ENCODE data around the gene FOXRED2.

The FOXRED2 gene

GRCh38 chr22:36514766-36515165 lies 7.9 kb upstream of the FOXRED2 start:
- no peak for DNase-seq (ENCODE audit: low spot score)

DNA sequence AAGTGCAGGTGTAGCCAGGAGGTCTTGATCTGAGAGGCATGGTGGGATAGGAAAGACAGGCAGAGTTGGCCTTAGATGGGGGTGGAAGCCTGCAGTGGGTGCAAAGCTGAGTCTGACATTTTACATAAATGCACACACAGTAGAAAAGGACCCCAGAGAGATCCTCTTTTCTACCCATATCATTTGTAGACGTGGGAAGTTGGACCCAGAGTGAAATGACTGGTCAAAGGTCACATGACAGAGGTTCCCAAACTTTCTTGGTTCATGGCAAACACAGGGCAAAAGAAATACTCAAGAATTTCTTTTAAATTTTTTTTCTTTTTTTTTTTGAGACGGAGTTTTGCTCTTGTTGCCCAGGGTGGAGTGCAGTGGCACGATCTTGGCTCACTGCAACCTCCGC lies 6.2 kb upstream of the FOXRED2 start:
- no peak for DNase-seq (ENCODE audit: low spot score)

- DNase-seq (ENCODE audit: low spot score) = no peak
These were observed 5.5 kb upstream of the FOXRED2 start for GRCh38 chr22:36512333-36512732.

GRCh38 chr22:36510966-36511881 lies 4.4 kb upstream of the FOXRED2 start:
- DNase-seq (ENCODE audit: low spot score) = peak; percentile 36

GRCh38 chr22:36510384-36510783 lies 3.5 kb upstream of the FOXRED2 start:
- no peak for DNase-seq (ENCODE audit: low spot score)

DNA sequence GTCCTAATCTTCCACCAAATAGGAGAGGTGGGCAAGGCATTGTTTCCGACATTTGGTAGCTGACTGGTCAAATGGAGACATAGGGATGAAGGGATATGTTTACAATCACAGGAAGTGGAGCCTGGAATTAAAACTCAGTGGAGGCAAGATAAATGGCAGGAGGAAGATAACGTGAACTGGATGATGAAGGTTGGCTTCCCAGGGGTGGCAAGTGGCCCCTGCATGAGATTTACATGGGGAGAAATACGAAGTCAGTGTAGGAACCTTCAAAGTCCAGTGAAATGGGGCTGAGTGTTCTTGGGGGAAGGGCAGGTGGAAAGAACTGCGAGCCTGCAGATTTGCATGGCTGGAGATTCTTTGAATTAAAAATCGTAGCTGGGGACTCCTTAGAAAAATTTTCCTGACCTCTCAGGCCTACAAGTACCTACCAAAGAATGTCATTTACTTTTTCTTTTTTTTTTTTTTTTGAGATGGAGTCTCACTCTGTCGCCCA lies 724 bp upstream of the FOXRED2 start:
- no peak for DNase-seq (ENCODE audit: low spot score)

DNA sequence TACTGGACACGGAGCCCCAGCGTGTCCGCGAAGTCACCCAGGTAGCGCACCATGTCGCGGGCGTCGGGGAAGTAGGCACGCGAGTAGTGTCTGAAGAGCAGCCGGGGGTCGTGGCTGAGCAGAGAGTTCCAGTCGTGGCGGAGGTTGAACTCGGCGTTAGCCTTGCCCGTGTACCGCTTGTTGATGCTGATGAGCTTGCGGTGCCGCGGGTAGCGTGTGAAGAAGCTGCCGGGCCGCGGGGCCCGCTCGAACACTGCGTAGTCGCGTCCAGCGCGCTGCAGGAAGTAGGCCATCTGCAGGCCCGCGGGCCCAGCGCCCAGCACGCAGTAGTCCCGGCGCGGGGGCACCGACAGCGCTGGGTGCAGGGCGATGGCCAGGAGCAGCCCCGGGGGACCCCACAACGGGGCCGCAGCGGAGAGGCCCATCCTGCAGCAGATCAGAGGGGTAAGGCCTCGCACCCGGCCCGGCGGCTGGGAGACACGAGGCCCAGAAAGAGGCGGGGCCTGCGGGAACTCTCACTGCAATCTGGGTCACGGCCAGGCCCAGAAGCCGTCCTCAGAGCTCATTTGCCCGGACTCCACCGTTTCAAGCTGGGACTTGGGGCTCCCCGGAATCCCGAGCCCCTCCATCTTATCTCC lies 723 bp downstream of the FOXRED2 start:
- no peak for DNase-seq (ENCODE audit: low spot score)

DNA sequence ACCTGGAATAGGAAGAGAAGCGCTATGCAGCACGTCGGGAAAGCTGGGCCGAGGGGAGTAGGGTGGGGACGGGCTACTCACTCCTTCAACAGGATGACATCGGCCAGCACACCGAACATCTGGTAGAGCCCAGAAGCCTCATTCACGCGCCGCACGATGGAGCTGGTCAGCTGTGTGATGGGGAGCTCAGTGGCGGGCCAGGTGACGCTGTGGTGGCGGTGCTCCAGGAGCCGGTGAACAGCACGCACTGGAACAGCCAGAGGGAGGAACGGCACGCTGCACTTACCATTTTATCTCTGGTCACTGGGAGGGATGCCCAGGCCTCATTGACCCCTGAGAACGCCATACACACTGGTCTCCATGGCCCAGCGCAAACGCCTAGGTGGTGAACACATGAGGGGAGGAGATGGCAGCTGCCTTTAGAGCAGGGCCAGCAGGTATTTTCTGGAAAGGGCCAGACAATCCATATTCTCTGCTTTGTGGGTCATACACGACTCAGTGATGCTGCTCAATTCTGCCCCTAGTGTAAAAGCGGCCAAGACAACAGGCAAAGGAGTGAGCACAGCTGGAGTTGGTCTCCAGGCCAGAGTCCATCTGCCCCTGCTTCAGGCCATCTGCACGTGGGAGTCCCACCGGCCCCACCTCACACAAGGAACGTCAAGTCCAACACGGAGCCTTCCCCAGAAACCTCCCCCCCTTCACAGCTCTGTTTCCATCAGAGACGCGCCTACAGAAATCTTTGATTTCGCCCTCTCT lies 8.8 kb downstream of the FOXRED2 start:
- DNase-seq (ENCODE audit: low spot score) = no peak

GRCh38 chr22:36493690-36494110 lies 13.1 kb downstream of the FOXRED2 start:
- no peak for DNase-seq (ENCODE audit: low spot score)

GRCh38 chr22:36492109-36492508 lies 14.7 kb downstream of the FOXRED2 start:
- no peak for DNase-seq (ENCODE audit: low spot score)

DNA sequence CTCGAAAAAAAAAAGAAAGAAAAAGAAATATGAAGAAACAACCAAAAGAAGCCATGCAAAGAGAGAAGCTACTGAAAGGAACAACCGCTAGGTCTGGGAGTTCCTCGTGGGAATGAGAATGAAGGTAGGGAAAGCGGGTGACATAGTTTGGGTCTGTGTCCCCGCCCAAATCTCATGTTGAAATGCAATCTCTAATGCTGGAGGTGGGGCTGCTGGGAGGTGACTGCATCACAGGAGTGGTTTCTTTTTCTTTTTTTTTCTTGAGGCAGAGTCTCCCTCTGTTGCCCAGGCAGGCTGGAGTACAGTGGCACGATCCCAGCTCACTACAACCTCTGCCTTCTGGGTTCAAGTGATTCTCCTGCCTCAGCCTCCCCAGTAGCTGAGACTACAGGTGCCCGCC lies 15.7 kb downstream of the FOXRED2 start:
- no peak for DNase-seq (ENCODE audit: low spot score)

DNA sequence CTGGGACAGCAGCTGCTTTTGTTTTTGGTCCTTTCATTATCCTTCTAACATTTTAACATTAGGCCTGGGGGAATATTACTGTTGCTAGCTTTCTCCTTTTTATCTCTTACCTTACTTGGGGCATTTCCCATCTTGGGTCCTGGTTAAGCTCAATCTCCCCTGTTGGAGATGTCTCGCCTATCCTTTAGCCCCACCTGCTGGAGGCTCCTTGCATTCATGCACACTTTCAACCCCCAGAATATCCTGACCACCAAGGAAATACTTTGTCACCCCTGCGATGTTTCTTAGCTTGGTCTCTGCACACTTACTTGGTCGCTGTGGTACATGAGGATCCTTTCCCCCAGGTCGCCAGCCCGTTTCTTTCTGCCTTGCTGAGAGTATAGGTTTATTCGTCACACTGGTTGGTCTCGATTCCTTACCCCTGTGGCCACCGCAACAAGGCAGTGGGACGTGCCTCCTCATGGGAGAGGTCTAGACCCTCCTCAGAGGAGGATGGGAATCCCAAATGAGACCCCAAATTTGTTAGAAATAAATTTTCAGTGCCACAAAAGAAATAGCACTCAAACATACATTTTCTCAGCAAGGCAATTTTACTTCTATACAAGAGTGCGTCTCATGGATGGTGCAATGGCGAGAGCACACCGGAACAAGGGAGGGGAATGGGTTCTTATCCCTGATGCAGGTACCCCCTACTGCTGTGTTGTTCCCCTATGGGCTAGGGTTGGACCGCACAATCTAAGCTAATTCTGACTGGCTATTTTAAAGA lies 20.0 kb downstream of the FOXRED2 start:
- no peak for DNase-seq (ENCODE audit: low spot score)

- DNase-seq (ENCODE audit: low spot score) = peak; percentile 96
These were observed 25.3 kb downstream of the FOXRED2 start, which contains the start of gene TXN2 for GRCh38 chr22:36481393-36482168. Gene TXN2, minus strand, starts transcription at chr22:36481640. Its CDS starts 803 bp downstream, at chr22:36480837.

DNA sequence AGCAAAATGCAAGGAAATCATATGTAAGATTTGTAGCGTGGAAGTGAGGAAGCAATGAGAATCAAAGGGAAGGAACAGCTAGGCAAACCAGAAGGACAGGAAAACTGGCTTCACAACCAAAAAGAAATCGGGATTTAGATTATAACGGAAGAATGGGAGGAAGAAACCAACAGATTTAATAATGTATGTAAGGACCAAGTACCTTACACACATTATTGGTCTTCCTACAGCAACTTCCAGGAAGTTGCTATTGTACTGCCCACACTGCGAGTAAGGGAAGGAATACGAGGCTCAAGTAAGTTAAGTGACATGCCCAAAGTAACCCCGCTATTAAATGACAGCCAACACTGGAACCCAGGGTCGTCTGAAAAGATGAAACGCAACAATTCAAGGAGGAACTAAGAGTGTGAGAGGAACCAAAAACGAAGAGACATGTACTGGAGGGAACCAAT lies 25.9 kb downstream of the FOXRED2 start:
- DNase-seq (ENCODE audit: low spot score) = no peak

DNA sequence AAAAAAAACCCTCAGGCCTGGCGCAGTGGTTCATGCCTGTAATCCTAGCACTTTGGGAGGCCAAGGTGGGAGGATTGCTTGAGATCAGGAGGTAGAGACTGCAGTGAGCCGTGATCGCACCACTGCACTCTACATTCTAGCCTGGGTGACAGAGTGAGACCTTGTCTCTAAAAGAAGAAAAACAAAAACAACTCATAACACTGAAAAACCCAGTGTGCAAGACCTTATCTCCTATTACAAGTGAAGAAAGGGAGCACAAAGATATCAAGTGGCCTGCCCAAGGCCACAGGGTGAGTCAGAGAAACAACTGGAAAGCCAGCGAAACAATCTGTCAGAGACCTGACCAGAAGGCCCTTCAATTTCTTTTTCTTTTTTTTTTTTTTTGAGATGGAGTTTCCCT lies 27.9 kb downstream of the FOXRED2 start:
- DNase-seq (ENCODE audit: low spot score) = no peak

- DNase-seq (ENCODE audit: low spot score) = no peak
These were observed 31.5 kb downstream of the FOXRED2 start for GRCh38 chr22:36475341-36475740.

DNA sequence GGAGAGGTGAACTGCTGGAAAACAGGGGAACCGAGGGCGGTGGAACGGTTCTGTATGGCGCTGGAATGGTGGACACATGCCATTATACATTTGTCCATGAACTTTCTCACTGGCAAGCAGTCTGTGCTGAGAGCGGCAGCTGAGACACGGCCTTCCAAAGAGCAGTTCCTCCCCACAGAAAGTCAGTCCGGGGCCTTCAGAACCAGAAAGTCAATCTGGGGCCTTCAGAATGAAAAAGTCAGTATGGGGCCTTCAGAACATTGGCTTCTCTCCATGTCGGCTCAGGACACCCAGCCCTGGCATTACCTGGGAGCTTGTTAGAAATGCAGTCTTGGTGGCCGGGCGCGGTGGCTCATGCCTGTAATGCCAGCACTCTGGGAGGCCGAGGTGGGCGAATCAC lies 34.2 kb downstream of the FOXRED2 start:
- DNase-seq (ENCODE audit: low spot score) = no peak

DNA sequence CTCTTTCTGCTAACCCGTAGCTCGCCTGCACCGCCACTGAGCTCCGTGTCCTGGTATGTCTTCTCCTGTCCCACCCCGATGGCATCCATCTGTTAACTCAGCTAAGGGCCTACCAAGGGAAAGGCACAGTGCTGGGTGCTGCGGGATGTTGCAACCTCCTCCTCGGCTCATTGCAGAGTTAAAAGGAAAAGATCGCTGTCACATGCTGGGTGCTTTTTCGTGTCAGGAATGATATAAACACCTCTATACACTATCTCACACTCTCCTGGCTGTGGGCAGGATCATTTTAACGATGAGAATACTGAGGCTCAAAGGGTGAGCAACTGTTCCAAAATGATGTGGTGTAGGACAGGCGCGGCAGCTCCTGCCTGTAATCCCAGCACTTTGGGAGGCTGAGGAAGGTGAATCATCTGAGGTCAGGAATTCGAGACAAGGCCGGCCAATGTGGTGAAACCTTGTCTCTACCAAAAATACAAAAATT lies 35.5 kb downstream of the FOXRED2 start:
- DNase-seq (ENCODE audit: low spot score) = no peak

- DNase-seq (ENCODE audit: low spot score) = no peak
These were observed 35.9 kb downstream of the FOXRED2 start for GRCh38 chr22:36470994-36471331.

GRCh38 chr22:36470162-36470993 lies 36.5 kb downstream of the FOXRED2 start:
- DNase-seq (ENCODE audit: low spot score) = peak; percentile 82

Measured in LoVo (cell line).